Mesenchymal stem cell (in vitro differentiated cells and primary cell): ENCODE measurements around the gene ZNF554.
A peak's percentile ranks its signal among the peaks of the same experiment; 100 is the strongest.
"Not testable (repeated sequence)": the region's sequence is repeated elsewhere in the genome, so short reads cannot be mapped to it uniquely, and the experiment has no call there.

Source experiments
- DNase-seq: peaks from one replicate; pipeline ENCODE4 v3.0.0-alpha.2; 2013
- H2AFZ ChIP-seq: one replicate; pipeline ENCODE4 v1.6.1; 2013; ENCODE audit warnings: low read depth, mild to moderate bottlenecking, control low read depth, inconsistent platforms, low read length, moderate library complexity
- H2AK5ac ChIP-seq: 2 replicates; pipeline ENCODE4 v1.6.1; 2013; ENCODE audit warnings: low read length, moderate library complexity, mild to moderate bottlenecking, inconsistent platforms; ENCODE audit not compliant: severe bottlenecking
- H2BK120ac ChIP-seq: one replicate; pipeline ENCODE4 v1.6.1; 2013; ENCODE audit warnings: low read depth, mild to moderate bottlenecking, inconsistent platforms, low read length, moderate library complexity
- H2BK12ac ChIP-seq, 2 experiments: one replicate each; pipeline ENCODE4 v1.6.1; 2013; ENCODE audit warnings: inconsistent platforms in 2 of 2, low read length in 2 of 2, mild to moderate bottlenecking in 2 of 2, moderate library complexity in 2 of 2, control low read depth in 1 of 2
- H2BK15ac ChIP-seq: one replicate; pipeline ENCODE4 v1.6.1; 2013; ENCODE audit warnings: mild to moderate bottlenecking, low read depth, inconsistent platforms; ENCODE audit not compliant: poor library complexity, severe bottlenecking
- H2BK5ac ChIP-seq: 2 replicates; pipeline ENCODE4 v1.6.1; 2013; ENCODE audit warnings: low read depth, mild to moderate bottlenecking, low read length, control low read depth, inconsistent platforms; ENCODE audit not compliant: poor library complexity, severe bottlenecking
- H3K14ac ChIP-seq, 2 experiments: one replicate each; pipeline ENCODE4 v1.6.1; 2013; ENCODE audit warnings: inconsistent platforms in 2 of 2, low read length in 2 of 2, control low read depth in 1 of 2, mild to moderate bottlenecking in 1 of 2, moderate library complexity in 1 of 2
- H3K18ac ChIP-seq, 2 experiments: one replicate each; pipeline ENCODE4 v1.6.1; 2013; ENCODE audit warnings: inconsistent platforms in 2 of 2, low read length in 2 of 2, control low read depth in 1 of 2, low read depth in 1 of 2, mild to moderate bottlenecking in 1 of 2
- H3K23ac ChIP-seq, 2 experiments: one replicate each; pipeline ENCODE4 v1.6.1; 2013; ENCODE audit warnings: inconsistent platforms in 2 of 2, low read length in 2 of 2, mild to moderate bottlenecking in 2 of 2, moderate library complexity in 2 of 2, control low read depth in 1 of 2
- H3K27ac ChIP-seq: 2 replicates; pipeline ENCODE4 v1.5.1; 2013; ENCODE audit warnings: mild to moderate bottlenecking, moderate library complexity, low read length, control low read depth, inconsistent platforms; ENCODE audit not compliant: poor library complexity, severe bottlenecking
- H3K27me3 ChIP-seq, 2 experiments: 2 replicates each; pipeline versions ENCODE4 v1.6.1 to v1.7.0; 2013; ENCODE audit warnings: low read length in 2 of 2, mild to moderate bottlenecking in 2 of 2, moderate library complexity in 2 of 2, control low read depth in 1 of 2, inconsistent platforms in 1 of 2; ENCODE audit not compliant: control insufficient read depth in 1 of 2, insufficient read depth in 1 of 2
- H3K36me3 ChIP-seq, 2 experiments: 2 replicates each; pipeline versions ENCODE4 v1.6.1 to v1.7.0; 2013; ENCODE audit warnings: low read length in 2 of 2, control low read depth in 1 of 2, inconsistent platforms in 1 of 2, low read depth in 1 of 2, mild to moderate bottlenecking in 1 of 2; ENCODE audit not compliant: insufficient read depth in 2 of 2, control insufficient read depth in 1 of 2
- H3K4ac ChIP-seq, 2 experiments: one replicate each; pipeline ENCODE4 v1.6.1; 2013; ENCODE audit warnings: inconsistent platforms in 2 of 2, low read length in 2 of 2, mild to moderate bottlenecking in 2 of 2, moderate library complexity in 2 of 2, control low read depth in 1 of 2, low read depth in 1 of 2
- H3K4me1 ChIP-seq: 2 replicates; pipeline ENCODE4 v1.6.1; 2013; ENCODE audit warnings: low read depth, low read length, control low read depth; ENCODE audit not compliant: control insufficient read depth, insufficient read depth
- H3K4me2 ChIP-seq: 2 replicates; pipeline ENCODE4 v1.6.1; 2013; ENCODE audit warnings: low read length, mild to moderate bottlenecking, inconsistent platforms; ENCODE audit not compliant: poor library complexity, severe bottlenecking
- H3K4me3 ChIP-seq, 2 experiments: 2 replicates each; pipeline versions ENCODE4 v1.5.1 to v1.7.0; 2013; ENCODE audit warnings: low read length in 2 of 2, mild to moderate bottlenecking in 2 of 2, control low read depth in 1 of 2, low read depth in 1 of 2; ENCODE audit not compliant: insufficient read depth in 1 of 2
- H3K79me1 ChIP-seq: replicated peaks from 2 replicates; pipeline ENCODE4 v1.6.1; 2013; ENCODE audit warnings: mild to moderate bottlenecking, control low read depth, low read length, inconsistent platforms; ENCODE audit not compliant: poor library complexity, severe bottlenecking
- H3K9ac ChIP-seq: 2 replicates; pipeline ENCODE4 v1.7.0; 2013; ENCODE audit warnings: mild to moderate bottlenecking, low read length, moderate library complexity
- H3K9me3 ChIP-seq: 2 replicates; pipeline ENCODE4 v1.7.0; 2013; ENCODE audit warnings: mild to moderate bottlenecking, low read length; ENCODE audit not compliant: control insufficient read depth
- H4K8ac ChIP-seq: one replicate; pipeline ENCODE4 v1.6.1; 2013; ENCODE audit warnings: inconsistent platforms, mild to moderate bottlenecking, low read length, moderate library complexity
- H4K91ac ChIP-seq: one replicate; pipeline ENCODE4 v1.6.1; 2013; ENCODE audit warnings: mild to moderate bottlenecking, low read length, inconsistent platforms
- WGBS: methylation state at CpG from one replicate; pipeline ENCODE4 v1.1.7; 2013; ENCODE audit warnings: mixed read lengths; 5-methylcytosine and 5-hydroxymethylcytosine counted together

ZNF554 gene

GRCh38 chr19:2872175-2872574 lies 52.5 kb downstream of the ZNF554 start:
- not testable (repeated sequence) for H2BK12ac ChIP-seq, H3K9me3 ChIP-seq, H4K8ac ChIP-seq, H3K27ac ChIP-seq, H3K4ac ChIP-seq, H3K36me3 ChIP-seq, H4K91ac ChIP-seq, H3K14ac ChIP-seq, H3K4me2 ChIP-seq, H3K27me3 ChIP-seq, H3K9ac ChIP-seq, H2AK5ac ChIP-seq, H3K4me3 ChIP-seq, H2BK15ac ChIP-seq, H3K4me1 ChIP-seq, H3K79me1 ChIP-seq, H3K18ac ChIP-seq, H2BK5ac ChIP-seq, H2AFZ ChIP-seq, H3K23ac ChIP-seq, H2BK120ac ChIP-seq
- peak; percentile 22 for DNase-seq
- WGBS, result 81% methylated on average over 2 of the region's 11 CpGs

- Histone ChIP-seq H2AK5ac (no peak overlapping the region), H3K4me3 (peak overlapping the region in 1 of 2 experiments; percentile 2), H3K27ac (no peak overlapping the region), H3K36me3 (no peaks in the 10 kb centered on the region), H3K9me3 (peaks cover 27% of the 10 kb centered on the region), H3K27me3 (no peaks in the 10 kb centered on the region), H2BK120ac (no peak overlapping the region), H3K14ac (no peak overlapping the region), H3K18ac (no peak overlapping the region), H3K9ac (no peak overlapping the region), H3K4ac (no peak overlapping the region), H2BK15ac (no peak overlapping the region), H3K4me1 (no peaks in the 10 kb centered on the region), H4K8ac (no peak overlapping the region), H2BK12ac (no peak overlapping the region), H2AFZ (no peak overlapping the region), H3K4me2 (no peak overlapping the region), H3K23ac (no peak overlapping the region), H2BK5ac (no peak overlapping the region), H3K79me1 (no peaks in the 10 kb centered on the region), H4K91ac (no peak overlapping the region)
- whole genome bisulfite sequencing, result 87% methylated on average over 29 of the region's 32 CpGs
- no peak for DNase-seq
Observed at GRCh38 chr19:2877398-2878331, 58.0 kb downstream of the ZNF554 start.

GRCh38 chr19:2883686-2884439 lies 64.2 kb downstream of the ZNF554 start:
- Histone ChIP-seq H3K18ac (no peak overlapping the region), H4K8ac (no peak overlapping the region), H3K27ac (no peak overlapping the region), H3K4me1 (no peaks in the 10 kb centered on the region), H2AK5ac (no peak overlapping the region), H3K4me3 (peak overlapping the region in 1 of 2 experiments; percentile 19), H3K9ac (no peak overlapping the region), H2BK15ac (no peak overlapping the region), H2BK5ac (no peak overlapping the region), H3K23ac (no peak overlapping the region), H2BK120ac (no peak overlapping the region), H2BK12ac (no peak overlapping the region), H3K36me3 (no peaks in the 10 kb centered on the region), H3K27me3 (no peaks in the 10 kb centered on the region), H3K4ac (no peak overlapping the region), H3K79me1 (no peaks in the 10 kb centered on the region), H4K91ac (no peak overlapping the region), H3K14ac (no peak overlapping the region), H2AFZ (no peak overlapping the region), H3K4me2 (no peak overlapping the region), H3K9me3 (peaks cover 5% of the 10 kb centered on the region)
- 89% methylated on average over 13 of the region's 14 CpGs for WGBS
- no peak for DNase-seq

- Histone ChIP-seq H2AK5ac (no peak overlapping the region), H3K14ac (no peak overlapping the region), H2BK15ac (no peak overlapping the region), H4K91ac (no peak overlapping the region), H2AFZ (no peak overlapping the region), H3K4me2 (no peak overlapping the region), H3K9me3 (no peaks in the 10 kb centered on the region), H3K27me3 (no peaks in the 10 kb centered on the region), H3K18ac (no peak overlapping the region), H3K27ac (no peak overlapping the region), H4K8ac (no peak overlapping the region), H3K9ac (no peak overlapping the region), H3K4ac (no peak overlapping the region), H3K36me3 (no peaks in the 10 kb centered on the region), H3K4me1 (no peaks in the 10 kb centered on the region), H3K23ac (no peak overlapping the region), H2BK120ac (no peak overlapping the region), H2BK5ac (no peak overlapping the region), H2BK12ac (no peak overlapping the region), H3K79me1 (no peaks in the 10 kb centered on the region), H3K4me3 (no peak overlapping the region)
- DNase-seq, result no peak
- WGBS, result 80% methylated on average over 17 of the region's 17 CpGs
Observed at GRCh38 chr19:2885736-2886135, 66.1 kb downstream of the ZNF554 start.
